ENCODE results near the gene FTH1.
"Not testable (repeated sequence)": the region's sequence is repeated elsewhere in the genome, so short reads cannot be mapped to it uniquely, and the experiment has no call there.

FTH1 gene

GRCh38 chr11:61967924-61968757, 707 bp upstream of the FTH1 start:
- Histone ChIP-seq H3K36me3 (ENCODE audit: insufficient read depth, insufficient read length, low read length) (peaks cover 38% of the 10 kb centered on the region), H3K4me3 (ENCODE audit: insufficient read length, low read depth) (peak overlapping the region; percentile 92), H3K9ac (ENCODE audit: insufficient read length, low read depth) (peak overlapping the region; percentile 97), H3K27me3 (ENCODE audit: insufficient read depth, insufficient read length) (no peaks in the 10 kb centered on the region), H3K4me1 (ENCODE audit: insufficient read depth, insufficient read length) (peaks cover 14% of the 10 kb centered on the region), H3K9me3 (ENCODE audit: insufficient read depth, low read length) (no peaks in the 10 kb centered on the region)
- peak; percentile 57 for TF ChIP-seq YY1 (IDR thresholded peaks at IDR 0.05; ENCODE audit: insufficient read depth, insufficient read length)
- no peak for TF ChIP-seq SUZ12 (IDR thresholded peaks at IDR 0.05; ENCODE audit: extremely low read depth, insufficient read depth, insufficient read length)
- TF ChIP-seq ZNF274 (IDR thresholded peaks at IDR 0.05; ENCODE audit: low read depth, low read length): no peak
- no peak for DNase-seq (ENCODE audit: low read depth, low spot score)

- peaks cover 11% of the 10 kb centered on the region for H3K4me1 ChIP-seq (ENCODE audit: insufficient read depth, insufficient read length)
- H3K36me3 ChIP-seq (ENCODE audit: insufficient read depth, insufficient read length, low read length): peaks cover 42% of the 10 kb centered on the region
- H3K9ac ChIP-seq (ENCODE audit: insufficient read length, low read depth): peak overlapping the region; percentile 97
- no peaks in the 10 kb centered on the region for H3K9me3 ChIP-seq (ENCODE audit: insufficient read depth, low read length)
- H3K4me3 ChIP-seq (ENCODE audit: insufficient read length, low read depth): peak overlapping the region; percentile 92
- no peak for DNase-seq (ENCODE audit: low read depth, low spot score)
- TF ChIP-seq YY1 (IDR thresholded peaks at IDR 0.05; ENCODE audit: insufficient read depth, insufficient read length): no peak
- no peak for TF ChIP-seq SUZ12 (IDR thresholded peaks at IDR 0.05; ENCODE audit: extremely low read depth, insufficient read depth, insufficient read length)
- no peak for TF ChIP-seq ZNF274 (IDR thresholded peaks at IDR 0.05; ENCODE audit: low read depth, low read length)
- H3K27me3 ChIP-seq (ENCODE audit: insufficient read depth, insufficient read length): no peaks in the 10 kb centered on the region
These were observed 709 bp downstream of the FTH1 start for GRCh38 chr11:61966734-61967115.

DNA sequence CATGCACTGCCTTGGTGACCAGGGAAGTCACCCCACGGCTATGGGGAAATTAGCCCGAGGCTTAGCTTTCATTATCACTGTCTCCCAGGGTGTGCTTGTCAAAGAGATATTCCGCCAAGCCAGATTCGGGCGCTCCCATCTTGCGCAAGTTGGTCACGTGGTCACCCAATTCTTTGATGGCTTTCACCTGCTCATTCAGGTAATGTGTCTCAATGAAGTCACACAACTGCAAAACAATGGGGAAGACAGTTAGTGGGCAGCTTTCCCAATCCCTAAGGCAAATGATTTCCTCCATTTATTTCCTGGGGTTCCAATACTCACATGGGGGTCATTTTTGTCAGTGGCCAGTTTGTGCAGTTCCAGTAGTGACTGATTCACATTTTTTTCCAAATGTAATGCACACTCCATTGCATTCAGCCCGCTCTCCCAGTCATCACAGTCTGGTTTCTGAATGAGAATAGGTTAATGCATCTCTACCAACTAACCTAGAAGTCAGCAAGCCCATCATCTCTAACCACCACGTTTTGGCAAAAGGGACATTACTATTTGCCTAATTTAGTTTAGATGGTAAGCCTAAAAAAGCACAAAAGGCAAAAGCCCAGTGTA, 2.7 kb downstream of the FTH1 start:
- not testable (repeated sequence) for DNase-seq (ENCODE audit: low read depth, low spot score); H3K9me3 ChIP-seq (ENCODE audit: insufficient read depth, low read length); H3K4me1 ChIP-seq (ENCODE audit: insufficient read depth, insufficient read length); H3K9ac ChIP-seq (ENCODE audit: insufficient read length, low read depth); H3K27me3 ChIP-seq (ENCODE audit: insufficient read depth, insufficient read length)
- H3K36me3 ChIP-seq (ENCODE audit: insufficient read depth, insufficient read length, low read length): peaks cover 42% of the 10 kb centered on the region
- peak overlapping the region; percentile 92 for H3K4me3 ChIP-seq (ENCODE audit: insufficient read length, low read depth)

GRCh38 chr11:61964058-61964665, 3.3 kb downstream of the FTH1 start:
- DNase-seq (ENCODE audit: low read depth, low spot score): no peak
- H3K4me3 ChIP-seq (ENCODE audit: insufficient read length, low read depth): no peak overlapping the region
- peaks cover 42% of the 10 kb centered on the region for H3K36me3 ChIP-seq (ENCODE audit: insufficient read depth, insufficient read length, low read length)
- H3K27me3 ChIP-seq (ENCODE audit: insufficient read depth, insufficient read length): no peaks in the 10 kb centered on the region
- H3K4me1 ChIP-seq (ENCODE audit: insufficient read depth, insufficient read length): peaks cover 3% of the 10 kb centered on the region
- H3K9ac ChIP-seq (ENCODE audit: insufficient read length, low read depth): no peak overlapping the region
- TF ChIP-seq SUZ12 (IDR thresholded peaks at IDR 0.05; ENCODE audit: extremely low read depth, insufficient read depth, insufficient read length): no peak
- TF ChIP-seq ZNF274 (IDR thresholded peaks at IDR 0.05; ENCODE audit: low read depth, low read length): no peak
- TF ChIP-seq YY1 (IDR thresholded peaks at IDR 0.05; ENCODE audit: insufficient read depth, insufficient read length): no peak
- H3K9me3 ChIP-seq (ENCODE audit: insufficient read depth, low read length): no peaks in the 10 kb centered on the region

DNA sequence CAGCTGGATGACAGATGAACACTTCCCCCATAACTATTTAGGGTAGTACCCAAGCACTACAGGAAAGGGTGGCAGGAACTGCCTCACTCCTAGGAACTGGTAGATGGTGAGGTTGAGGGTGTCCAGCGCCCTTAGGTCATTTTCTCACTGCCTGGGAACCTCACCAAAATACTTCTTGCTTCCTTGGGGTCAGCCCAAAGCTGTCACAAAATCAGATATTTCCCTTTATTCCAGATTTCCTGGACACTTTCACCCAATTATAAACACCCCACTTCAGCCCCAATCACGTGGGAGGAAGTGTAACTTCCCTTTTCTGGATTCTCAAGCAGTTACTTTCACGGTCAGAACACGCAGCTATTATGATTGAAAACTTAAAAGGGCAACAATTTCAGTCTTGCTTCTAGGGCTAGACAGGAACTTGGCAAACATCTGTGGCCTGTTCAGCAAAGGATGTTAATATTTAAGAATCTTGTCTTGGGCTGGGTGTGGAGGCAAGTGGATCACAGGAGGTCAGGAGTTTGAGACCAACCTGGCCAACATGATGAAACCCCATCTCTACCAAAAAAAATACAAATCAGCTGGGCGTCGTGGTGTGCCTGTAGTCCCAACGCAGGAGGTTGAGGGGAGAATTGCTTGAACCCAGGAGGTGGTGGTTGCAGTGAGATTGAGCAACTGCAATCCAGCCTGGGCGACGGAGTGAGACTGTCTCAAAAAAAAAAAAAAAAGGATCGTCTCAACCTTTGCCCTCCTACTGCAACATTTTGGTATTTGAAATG, 4.0 kb downstream of the FTH1 start:
- TF ChIP-seq ZNF274 (IDR thresholded peaks at IDR 0.05; ENCODE audit: low read depth, low read length) (no peak), YY1 (IDR thresholded peaks at IDR 0.05; ENCODE audit: insufficient read depth, insufficient read length) (no peak), SUZ12 (IDR thresholded peaks at IDR 0.05; ENCODE audit: extremely low read depth, insufficient read depth, insufficient read length) (no peak)
- Histone ChIP-seq H3K4me3 (ENCODE audit: insufficient read length, low read depth) (no peak overlapping the region), H3K27me3 (ENCODE audit: insufficient read depth, insufficient read length) (no peaks in the 10 kb centered on the region), H3K9ac (ENCODE audit: insufficient read length, low read depth) (no peak overlapping the region), H3K4me1 (ENCODE audit: insufficient read depth, insufficient read length) (no peaks in the 10 kb centered on the region), H3K36me3 (ENCODE audit: insufficient read depth, insufficient read length, low read length) (peaks cover 42% of the 10 kb centered on the region), H3K9me3 (ENCODE audit: insufficient read depth, low read length) (no peaks in the 10 kb centered on the region)
- DNase-seq (ENCODE audit: low read depth, low spot score): no peak

DNA sequence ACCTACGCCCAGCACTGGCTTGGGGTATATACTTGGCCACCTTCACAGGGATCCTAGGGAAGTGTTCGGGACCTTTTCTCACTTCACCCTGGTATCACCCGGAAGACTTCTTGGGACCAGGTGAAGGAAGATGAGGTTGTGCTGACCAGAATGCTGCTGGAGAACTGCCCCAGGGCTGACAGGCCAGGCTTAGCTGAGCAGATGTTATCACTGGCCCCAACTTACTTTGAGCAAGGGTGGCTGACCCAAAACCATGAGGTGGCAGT, 4.5 kb downstream of the FTH1 start:
- Histone ChIP-seq H3K9ac (ENCODE audit: insufficient read length, low read depth) (no peak overlapping the region), H3K9me3 (ENCODE audit: insufficient read depth, low read length) (no peaks in the 10 kb centered on the region), H3K36me3 (ENCODE audit: insufficient read depth, insufficient read length, low read length) (peaks cover 42% of the 10 kb centered on the region), H3K27me3 (ENCODE audit: insufficient read depth, insufficient read length) (no peaks in the 10 kb centered on the region), H3K4me3 (ENCODE audit: insufficient read length, low read depth) (no peak overlapping the region), H3K4me1 (ENCODE audit: insufficient read depth, insufficient read length) (no peaks in the 10 kb centered on the region)
- no peak for DNase-seq (ENCODE audit: low read depth, low spot score)
- TF ChIP-seq ZNF274 (IDR thresholded peaks at IDR 0.05; ENCODE audit: low read depth, low read length): no peak
- no peak for TF ChIP-seq SUZ12 (IDR thresholded peaks at IDR 0.05; ENCODE audit: extremely low read depth, insufficient read depth, insufficient read length)
- TF ChIP-seq YY1 (IDR thresholded peaks at IDR 0.05; ENCODE audit: insufficient read depth, insufficient read length): no peak
